ENCODE data around the gene PID1. TPM values are rescaled to one million over a fixed set of nuclear protein-coding genes. Genes with fewer than 3 reads are reported as not detected.

Gene PID1
- total RNA-seq, 1 experiment from 2014 or later = 0.15 TPM

DNA sequence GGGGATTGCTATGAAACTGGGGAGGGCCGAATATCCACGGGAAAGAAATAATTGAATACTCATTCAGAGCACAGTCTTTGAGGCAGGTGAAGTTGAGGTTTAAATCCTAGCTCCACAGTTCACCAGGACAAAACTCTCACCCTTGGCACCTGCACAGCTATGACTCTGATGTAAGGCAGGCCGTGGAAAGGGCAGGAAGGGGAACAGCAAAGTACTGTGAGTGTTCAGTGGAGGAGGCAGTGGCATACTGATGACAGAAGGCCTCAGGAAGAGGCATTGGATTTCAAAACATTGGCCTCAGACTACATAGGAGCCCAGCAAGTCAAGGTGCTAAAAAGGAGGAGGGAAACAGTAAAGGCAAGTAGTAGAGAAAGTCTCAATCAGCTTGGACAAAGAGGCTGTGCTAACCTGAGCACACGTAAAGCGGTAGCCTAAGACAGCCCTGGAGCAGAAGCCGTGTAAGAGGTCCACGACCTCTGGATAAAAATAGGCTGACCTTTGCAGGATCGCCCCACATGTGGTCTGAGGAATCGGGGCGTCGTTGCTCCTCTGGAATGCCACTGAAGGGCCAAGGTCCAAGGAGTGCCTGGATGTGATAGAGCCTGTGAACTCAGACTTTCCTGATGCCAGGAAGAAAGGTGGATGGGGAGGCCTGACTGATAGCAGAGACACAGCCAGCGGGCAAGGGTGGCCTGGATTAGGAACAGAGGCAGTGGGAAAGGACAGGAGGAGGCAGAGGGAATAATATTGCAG is 243.6 kb downstream of the PID1 start:
- DNase-seq (ENCODE audit: low read depth, low spot score) (no peak), ATAC-seq (no peak)
- Histone ChIP-seq H3K4me2 (ENCODE audit: low read length) (no peak overlapping the region), H3K27me3 (ENCODE audit: insufficient read depth, low read length) (no peaks in the 10 kb centered on the region), H3K9me2 (ENCODE audit: insufficient read depth) (no peaks in the 10 kb centered on the region), H3K4me1 (ENCODE audit: control insufficient read depth in 1 of 2, insufficient read depth in 2 of 2, low read length in 2 of 2) (no peaks in the 10 kb centered on the region), H3K36me3 (ENCODE audit: control insufficient read depth in 1 of 2, insufficient read depth in 2 of 2, low read length in 2 of 2) (no peaks in the 10 kb centered on the region), H3K79me2 (ENCODE audit: insufficient read depth, low read length) (no peaks in the 10 kb centered on the region), H3K4me3 (replicated peaks in 1 of 2; ENCODE audit: low read depth in 1 of 2, low read length in 2 of 2) (no peak overlapping the region), H3K9ac (ENCODE audit: low read length) (no peak overlapping the region), H2AFZ (ENCODE audit: low read depth, low read length, poor library complexity, severe bottlenecking) (no peak overlapping the region), H4K20me1 (ENCODE audit: insufficient read depth) (no peaks in the 10 kb centered on the region), H3K9me3 (ENCODE audit: control insufficient read depth in 1 of 2, insufficient read depth in 1 of 2, low read depth in 1 of 2, low read length in 2 of 2) (no peaks in the 10 kb centered on the region), H3K27ac (ENCODE audit: low read depth, low read length) (no peak overlapping the region)
- intact Hi-C loops (cut with micrococcal nuclease) = no loop called here
- RAD21 ChIA-PET (ENCODE audit: low non-redundant PET in 1 of 2, low total read pairs in 2 of 2, uncharacterized antibody in 2 of 2, unreplicated experiment in 2 of 2) = no interaction called here
- POLR2A ChIA-PET = no interaction called here
- TF ChIP-seq, protein P1, sequence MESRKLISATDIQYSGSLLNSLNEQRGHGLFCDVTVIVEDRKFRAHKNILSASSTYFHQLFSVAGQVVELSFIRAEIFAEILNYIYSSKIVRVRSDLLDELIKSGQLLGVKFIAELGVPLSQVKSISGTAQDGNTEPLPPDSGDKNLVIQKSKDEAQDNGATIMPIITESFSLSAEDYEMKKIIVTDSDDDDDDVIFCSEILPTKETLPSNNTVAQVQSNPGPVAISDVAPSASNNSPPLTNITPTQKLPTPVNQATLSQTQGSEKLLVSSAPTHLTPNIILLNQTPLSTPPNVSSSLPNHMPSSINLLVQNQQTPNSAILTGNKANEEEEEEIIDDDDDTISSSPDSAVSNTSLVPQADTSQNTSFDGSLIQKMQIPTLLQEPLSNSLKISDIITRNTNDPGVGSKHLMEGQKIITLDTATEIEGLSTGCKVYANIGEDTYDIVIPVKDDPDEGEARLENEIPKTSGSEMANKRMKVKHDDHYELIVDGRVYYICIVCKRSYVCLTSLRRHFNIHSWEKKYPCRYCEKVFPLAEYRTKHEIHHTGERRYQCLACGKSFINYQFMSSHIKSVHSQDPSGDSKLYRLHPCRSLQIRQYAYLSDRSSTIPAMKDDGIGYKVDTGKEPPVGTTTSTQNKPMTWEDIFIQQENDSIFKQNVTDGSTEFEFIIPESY (IDR thresholded peaks at IDR 0.05; ENCODE audit: extremely low read depth, insufficient replicate concordance, low read length) = no peak
- no peak for TF ChIP-seq FOSL1 (IDR thresholded peaks at IDR 0.05; ENCODE audit: low read depth)
- no peak for TF ChIP-seq POLR2A (IDR thresholded peaks at IDR 0.05; ENCODE audit: borderline replicate concordance, extremely low read depth, insufficient read depth, insufficient read length)
- TF ChIP-seq TCF7L2 (IDR thresholded peaks at IDR 0.05; ENCODE audit: borderline replicate concordance, extremely low read depth, insufficient read depth, insufficient read length) = no peak
- TF ChIP-seq ZFX (IDR thresholded peaks at IDR 0.05) = no peak
- TF ChIP-seq, protein P2, sequence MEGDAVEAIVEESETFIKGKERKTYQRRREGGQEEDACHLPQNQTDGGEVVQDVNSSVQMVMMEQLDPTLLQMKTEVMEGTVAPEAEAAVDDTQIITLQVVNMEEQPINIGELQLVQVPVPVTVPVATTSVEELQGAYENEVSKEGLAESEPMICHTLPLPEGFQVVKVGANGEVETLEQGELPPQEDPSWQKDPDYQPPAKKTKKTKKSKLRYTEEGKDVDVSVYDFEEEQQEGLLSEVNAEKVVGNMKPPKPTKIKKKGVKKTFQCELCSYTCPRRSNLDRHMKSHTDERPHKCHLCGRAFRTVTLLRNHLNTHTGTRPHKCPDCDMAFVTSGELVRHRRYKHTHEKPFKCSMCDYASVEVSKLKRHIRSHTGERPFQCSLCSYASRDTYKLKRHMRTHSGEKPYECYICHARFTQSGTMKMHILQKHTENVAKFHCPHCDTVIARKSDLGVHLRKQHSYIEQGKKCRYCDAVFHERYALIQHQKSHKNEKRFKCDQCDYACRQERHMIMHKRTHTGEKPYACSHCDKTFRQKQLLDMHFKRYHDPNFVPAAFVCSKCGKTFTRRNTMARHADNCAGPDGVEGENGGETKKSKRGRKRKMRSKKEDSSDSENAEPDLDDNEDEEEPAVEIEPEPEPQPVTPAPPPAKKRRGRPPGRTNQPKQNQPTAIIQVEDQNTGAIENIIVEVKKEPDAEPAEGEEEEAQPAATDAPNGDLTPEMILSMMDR (IDR thresholded peaks at IDR 0.05 in 2 of 3, conservative IDR thresholded peaks at IDR 0.05 in 1 of 3; ENCODE audit: borderline replicate concordance in 1 of 3, insufficient read depth in 1 of 3, low read depth in 2 of 3, low read length in 2 of 3) = no peak
- no peak for TF ChIP-seq CBX3 (IDR thresholded peaks at IDR 0.05; ENCODE audit: low read depth)
- TF ChIP-seq YY1 (IDR thresholded peaks at IDR 0.05; ENCODE audit: extremely low read depth, insufficient replicate concordance, low read depth, low read length) = no peak
- no peak for TF ChIP-seq JUND (IDR thresholded peaks at IDR 0.05)
- no TSS peak for BruUV-seq (replicated peaks)
- CTCF ChIA-PET = no interaction called here

All from HCT116 (cell line).